Measurements from ENCODE around the gene MAP3K7.

DNA sequence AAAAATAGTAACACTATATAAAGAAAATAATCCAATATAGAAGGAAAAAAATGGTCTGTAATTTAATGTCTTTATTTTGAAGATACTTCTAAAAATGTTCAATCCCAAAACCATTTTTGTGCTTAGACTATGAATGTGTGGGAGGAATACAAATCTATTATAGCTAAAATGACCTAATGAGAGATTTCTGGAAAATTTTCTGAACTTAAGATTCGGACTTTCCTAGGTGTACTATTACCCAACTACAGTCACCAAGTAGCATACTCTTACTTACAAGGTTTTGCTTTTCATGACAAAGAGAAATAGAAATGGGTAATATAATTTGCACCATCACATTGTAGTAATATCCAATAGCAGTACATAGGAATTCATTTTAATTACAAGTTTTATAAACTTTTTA, 29.9 kb downstream of the MAP3K7 start:
- TF ChIP-seq CTCF (IDR thresholded peaks at IDR 0.05) (no peak), EZH2 (IDR thresholded peaks at IDR 0.05) (no peak)

Data from neural progenitor cell (in vitro differentiated cells).